NB4 (cell line): ENCODE measurements around the gene IBA57.

ENCODE experiments used
- MYC ChIP-seq: IDR thresholded peaks from 2 replicates; pipeline ENCODE4 v1.6.1; 2011; ENCODE audit warnings: low read depth, low read length
- POLR2A ChIP-seq: IDR thresholded peaks from 2 replicates; pipeline ENCODE4 v1.6.1; 2011; ENCODE audit warnings: mild to moderate bottlenecking; ENCODE audit not compliant: insufficient read length; ENCODE audit errors: extremely low read depth
- TF ChIP-seq, protein P1 (sequence below): IDR thresholded peaks from one replicate; pipeline ENCODE4 v1.5.1; 2012; ENCODE audit warnings: low read depth, low read length
- TF ChIP-seq, protein P2 (sequence below): IDR thresholded peaks from 2 replicates; pipeline ENCODE4 v1.6.1; 2011; ENCODE audit warnings: low read depth, low read length

DNA sequence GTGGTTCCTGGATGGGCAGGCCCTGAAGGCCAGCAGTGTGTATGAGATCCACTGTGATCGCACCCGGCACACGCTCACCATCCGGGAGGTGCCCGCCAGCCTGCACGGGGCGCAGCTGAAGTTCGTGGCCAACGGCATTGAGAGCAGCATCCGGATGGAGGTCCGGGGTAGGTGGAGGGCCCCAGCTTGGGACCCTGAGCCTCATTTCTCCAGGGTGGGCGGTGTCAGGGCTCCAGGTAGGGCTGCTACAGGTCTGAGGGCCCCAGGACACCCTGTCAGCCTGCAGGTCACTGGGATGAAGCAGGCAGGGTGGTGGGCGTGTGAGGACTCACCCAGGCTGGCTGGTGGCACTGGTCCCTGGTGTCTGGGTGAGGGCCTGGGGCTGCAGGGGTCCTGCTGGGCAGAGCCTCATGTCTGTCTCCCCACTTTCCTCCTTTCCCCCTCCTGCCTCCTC lies 50.1 kb downstream of the IBA57 start:
- TF ChIP-seq, protein P1, sequence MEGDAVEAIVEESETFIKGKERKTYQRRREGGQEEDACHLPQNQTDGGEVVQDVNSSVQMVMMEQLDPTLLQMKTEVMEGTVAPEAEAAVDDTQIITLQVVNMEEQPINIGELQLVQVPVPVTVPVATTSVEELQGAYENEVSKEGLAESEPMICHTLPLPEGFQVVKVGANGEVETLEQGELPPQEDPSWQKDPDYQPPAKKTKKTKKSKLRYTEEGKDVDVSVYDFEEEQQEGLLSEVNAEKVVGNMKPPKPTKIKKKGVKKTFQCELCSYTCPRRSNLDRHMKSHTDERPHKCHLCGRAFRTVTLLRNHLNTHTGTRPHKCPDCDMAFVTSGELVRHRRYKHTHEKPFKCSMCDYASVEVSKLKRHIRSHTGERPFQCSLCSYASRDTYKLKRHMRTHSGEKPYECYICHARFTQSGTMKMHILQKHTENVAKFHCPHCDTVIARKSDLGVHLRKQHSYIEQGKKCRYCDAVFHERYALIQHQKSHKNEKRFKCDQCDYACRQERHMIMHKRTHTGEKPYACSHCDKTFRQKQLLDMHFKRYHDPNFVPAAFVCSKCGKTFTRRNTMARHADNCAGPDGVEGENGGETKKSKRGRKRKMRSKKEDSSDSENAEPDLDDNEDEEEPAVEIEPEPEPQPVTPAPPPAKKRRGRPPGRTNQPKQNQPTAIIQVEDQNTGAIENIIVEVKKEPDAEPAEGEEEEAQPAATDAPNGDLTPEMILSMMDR = no peak
- TF ChIP-seq MYC (no peak), POLR2A (no peak)
- TF ChIP-seq, protein P2, sequence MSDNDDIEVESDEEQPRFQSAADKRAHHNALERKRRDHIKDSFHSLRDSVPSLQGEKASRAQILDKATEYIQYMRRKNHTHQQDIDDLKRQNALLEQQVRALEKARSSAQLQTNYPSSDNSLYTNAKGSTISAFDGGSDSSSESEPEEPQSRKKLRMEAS = no peak
